OCI-LY3 (cell line): ENCODE data around the gene STX1A.
"Not testable (repeated sequence)": the region's sequence is repeated elsewhere in the genome, so short reads cannot be mapped to it uniquely, and the experiment has no call there.

Experiments
- H2AFZ ChIP-seq: fragments of 200-600, 300-600 bp; shearing (Covaris generic); 2 replicates; pipeline ENCODE4 v1.6.0; 2014; ENCODE audit warnings: antibody characterized with exemption, low read depth, low read length
- H3K27ac ChIP-seq: fragments of 200-600, 300-600 bp; sonication (generic); 2 replicates; pipeline ENCODE4 v1.5.1; 2014; ENCODE audit warnings: mild to moderate bottlenecking, low read length, moderate library complexity, mixed read lengths
- H3K27me3 ChIP-seq: fragments of 200-600, 300-600 bp; sonication (generic); 2 replicates; pipeline ENCODE4 v1.6.1; 2014; ENCODE audit warnings: low read depth, low read length, mixed read lengths
- H3K36me3 ChIP-seq: fragments of 200-600, 300-600 bp; sonication (generic); replicated peaks from 2 replicates; pipeline ENCODE3; 2014; ENCODE audit warnings: low read depth, low read length, mixed read lengths
- H3K4me1 ChIP-seq: fragments of 300-600, 200-600 bp; sonication (generic); 2 replicates; pipeline ENCODE4 v1.6.1; 2014; ENCODE audit warnings: low read length, mixed read lengths
- H3K4me2 ChIP-seq: fragments of 200-600, 300-600 bp; sonication (generic); 2 replicates; pipeline ENCODE4 v1.6.1; 2014; ENCODE audit warnings: low read length, mixed read lengths
- H3K4me3 ChIP-seq: fragments of 300-600, 200-600 bp; sonication (generic); 2 replicates; pipeline ENCODE4 v1.5.1; 2014; ENCODE audit warnings: antibody characterized with exemption, mild to moderate bottlenecking, low read length, moderate library complexity
- H3K79me2 ChIP-seq: fragments of 300-600, 200-600 bp; shearing (Covaris generic); 2 replicates; pipeline ENCODE4 v1.6.1; 2014; ENCODE audit warnings: mild to moderate bottlenecking, low read length, mixed read lengths
- H3K9ac ChIP-seq: fragments of 300-600, 200-600 bp; shearing (Covaris generic); 2 replicates; pipeline ENCODE4 v1.6.0; 2014; ENCODE audit warnings: mild to moderate bottlenecking, low read length, moderate library complexity
- H3K9me3 ChIP-seq: fragments of 200-600, 300-600 bp; shearing (Covaris generic); 2 replicates; pipeline ENCODE4 v1.6.1; 2014; ENCODE audit warnings: low read length, mixed read lengths; ENCODE audit not compliant: insufficient read depth
- H4K20me1 ChIP-seq: fragments of 200-600, 300-600 bp; sonication (generic); 2 replicates; pipeline ENCODE4 v1.6.1; 2016; ENCODE audit warnings: low read length, mixed read lengths; ENCODE audit not compliant: insufficient read depth
- CTCF ChIP-seq: fragments of 200-600, 300-600 bp; sonication (generic); IDR thresholded peaks from 2 replicates; pipeline ENCODE4 v1.5.1; 2014; ENCODE audit warnings: antibody characterized with exemption, low read length, low read depth
- EZH2phosphoT487 ChIP-seq: fragments of 200-600 bp; shearing (Covaris generic); IDR thresholded peaks from 2 replicates; pipeline ENCODE4 v1.6.1; 2018; ENCODE audit warnings: antibody characterized with exemption, mixed run types, low read depth

The STX1A gene

GRCh38 chr7:73715648-73716317 is 3.7 kb downstream of the STX1A start:
- H3K4me2 ChIP-seq, result no peak overlapping the region
- 0 out of 2 replicates have a peak, but pooled peaks cover 3% of the 10 kb centered on the region for H3K27me3 ChIP-seq
- H4K20me1 ChIP-seq, result peaks cover 6% of the 10 kb centered on the region; the same call in 1 of the 2 replicates
- H3K4me3 ChIP-seq, result no peak overlapping the region
- no peak overlapping the region for H3K27ac ChIP-seq
- H3K4me1 ChIP-seq, result peaks cover 11% of the 10 kb centered on the region
- H2AFZ ChIP-seq, result no peak overlapping the region
- no peak for TF ChIP-seq CTCF
- no peak for TF ChIP-seq EZH2phosphoT487
- H3K9ac ChIP-seq, result no peak overlapping the region
- no peaks in the 10 kb centered on the region for H3K9me3 ChIP-seq
- no peaks in the 10 kb centered on the region for H3K36me3 ChIP-seq
- peaks cover 5% of the 10 kb centered on the region; the same call in 1 of the 2 replicates for H3K79me2 ChIP-seq

GRCh38 chr7:73713319-73713718 is 6.2 kb downstream of the STX1A start:
- not testable (repeated sequence) for H4K20me1 ChIP-seq, H3K36me3 ChIP-seq, H3K4me1 ChIP-seq, H2AFZ ChIP-seq, H3K4me2 ChIP-seq, H3K27ac ChIP-seq, H3K27me3 ChIP-seq, H3K9ac ChIP-seq, H3K4me3 ChIP-seq, H3K79me2 ChIP-seq, H3K9me3 ChIP-seq

- no peaks in the 10 kb centered on the region for H3K4me1 ChIP-seq
- TF ChIP-seq EZH2phosphoT487 (no peak), CTCF (no peak)
- H3K27ac ChIP-seq, result no peak overlapping the region
Observed at GRCh38 chr7:73712773-73713172, 6.7 kb downstream of the STX1A start.

GRCh38 chr7:73708961-73709549 is 10.4 kb downstream of the STX1A start:
- Histone ChIP-seq H3K4me3 (no peak overlapping the region), H3K9ac (no peak overlapping the region), H3K4me2 (no peak overlapping the region), H3K9me3 (no peaks in the 10 kb centered on the region), H3K36me3 (no peaks in the 10 kb centered on the region), H4K20me1 (0 out of 2 replicates have a peak, but pooled peaks cover 2% of the 10 kb centered on the region), H3K79me2 (no peaks in the 10 kb centered on the region), H3K27ac (no peak overlapping the region), H3K4me1 (no peaks in the 10 kb centered on the region), H3K27me3 (no peaks in the 10 kb centered on the region), H2AFZ (no peak overlapping the region)
- TF ChIP-seq CTCF, result no peak
- no peak for TF ChIP-seq EZH2phosphoT487

More at GRCh38 chr7:73712773-73713172, 6.7 kb downstream of the STX1A start:
- Histone ChIP-seq H2AFZ (no peak overlapping the region), H3K79me2 (no peaks in the 10 kb centered on the region), H3K36me3 (no peaks in the 10 kb centered on the region), H3K9me3 (no peaks in the 10 kb centered on the region), H3K9ac (no peak overlapping the region), H3K4me2 (no peak overlapping the region), H3K4me3 (no peak overlapping the region), H4K20me1 (peaks cover 6% of the 10 kb centered on the region; the same call in 1 of the 2 replicates), H3K27me3 (no peaks in the 10 kb centered on the region)
